ENCODE data around the gene UTP15. TPM values are rescaled to one million over a fixed set of nuclear protein-coding genes. Genes with fewer than 3 reads are reported as not detected.

The UTP15 gene
- polyA plus RNA-seq, 1 of the 3 experiments (the other 2 are of a cell fraction), result 10.2 TPM

DNA sequence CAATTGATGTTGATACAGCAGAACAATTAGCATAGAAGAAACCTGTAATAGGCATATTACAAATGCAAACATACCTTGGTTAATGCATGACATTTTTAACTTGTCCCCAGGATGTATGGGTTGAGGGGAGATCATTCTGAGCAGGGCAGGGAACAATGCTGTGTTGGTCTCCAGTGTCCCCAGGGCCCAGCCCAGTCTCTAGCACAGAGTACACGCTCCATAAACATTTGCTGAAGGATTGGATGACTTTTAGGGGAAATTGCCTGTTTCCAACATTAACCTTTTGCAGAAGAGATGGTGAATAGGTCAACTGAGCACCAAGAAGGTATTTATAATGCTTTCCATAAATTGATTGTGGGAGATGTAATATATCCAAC lies 20.2 kb upstream of the UTP15 start (continued):
- TF ChIP-seq, protein P1, sequence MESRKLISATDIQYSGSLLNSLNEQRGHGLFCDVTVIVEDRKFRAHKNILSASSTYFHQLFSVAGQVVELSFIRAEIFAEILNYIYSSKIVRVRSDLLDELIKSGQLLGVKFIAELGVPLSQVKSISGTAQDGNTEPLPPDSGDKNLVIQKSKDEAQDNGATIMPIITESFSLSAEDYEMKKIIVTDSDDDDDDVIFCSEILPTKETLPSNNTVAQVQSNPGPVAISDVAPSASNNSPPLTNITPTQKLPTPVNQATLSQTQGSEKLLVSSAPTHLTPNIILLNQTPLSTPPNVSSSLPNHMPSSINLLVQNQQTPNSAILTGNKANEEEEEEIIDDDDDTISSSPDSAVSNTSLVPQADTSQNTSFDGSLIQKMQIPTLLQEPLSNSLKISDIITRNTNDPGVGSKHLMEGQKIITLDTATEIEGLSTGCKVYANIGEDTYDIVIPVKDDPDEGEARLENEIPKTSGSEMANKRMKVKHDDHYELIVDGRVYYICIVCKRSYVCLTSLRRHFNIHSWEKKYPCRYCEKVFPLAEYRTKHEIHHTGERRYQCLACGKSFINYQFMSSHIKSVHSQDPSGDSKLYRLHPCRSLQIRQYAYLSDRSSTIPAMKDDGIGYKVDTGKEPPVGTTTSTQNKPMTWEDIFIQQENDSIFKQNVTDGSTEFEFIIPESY (IDR thresholded peaks at IDR 0.05; ENCODE audit: borderline replicate concordance, low read depth), result no peak
- no peak for TF ChIP-seq GABPA (IDR thresholded peaks at IDR 0.05; ENCODE audit: low read depth)
- TF ChIP-seq POLR2AphosphoS5 (IDR thresholded peaks at IDR 0.05; ENCODE audit: low read depth, low read length), result no peak
- no peak for TF ChIP-seq MAX (IDR thresholded peaks at IDR 0.05; ENCODE audit: low read depth)

- no peaks in the 10 kb centered on the region for H4K20me1 ChIP-seq (ENCODE audit: insufficient read depth)
- no peak for DNase-seq
- CTCF ChIA-PET, result interaction anchor here (1.1 kb wide), 1 partner anchor 13 kb away, joined by 3 read pairs; no protein-coding TSS in a partner anchor
Observed at GRCh38 chr5:73550016-73550415, 15.5 kb upstream of the UTP15 start.

More at GRCh38 chr5:73550016-73550415, 15.5 kb upstream of the UTP15 start:
- Histone ChIP-seq H3K4me3 (ENCODE audit: low read depth in 2 of 2, low read length in 1 of 2) (no peak overlapping the region), H3K79me2 (ENCODE audit: insufficient read depth) (no peaks in the 10 kb centered on the region), H3K9me2 (no peaks in the 10 kb centered on the region), H3K4me2 (no peak overlapping the region), H3K4me1 (ENCODE audit: control insufficient read depth in 1 of 2, insufficient read depth in 2 of 2, low read depth in 1 of 2, low read length in 1 of 2) (no peaks in the 10 kb centered on the region), H3F3A (replicated peaks; ENCODE audit: insufficient read depth) (no peaks in the 10 kb centered on the region), H3K9me3 (no peaks in the 10 kb centered on the region), H3K27me3 (ENCODE audit: insufficient read depth) (no peaks in the 10 kb centered on the region), H3K36me3 (replicated peaks in 1 of 2; ENCODE audit: control insufficient read depth in 1 of 2, insufficient read depth in 2 of 2, low read length in 1 of 2) (peaks cover 21 to 27% of the 10 kb centered on the region in 2 experiments), H2AFZ (ENCODE audit: low read depth) (no peak overlapping the region), H3K9ac (no peak overlapping the region), H3K27ac (ENCODE audit: low read depth in 2 of 2, low read length in 1 of 2) (no peak overlapping the region)
- TF ChIP-seq, protein P2, sequence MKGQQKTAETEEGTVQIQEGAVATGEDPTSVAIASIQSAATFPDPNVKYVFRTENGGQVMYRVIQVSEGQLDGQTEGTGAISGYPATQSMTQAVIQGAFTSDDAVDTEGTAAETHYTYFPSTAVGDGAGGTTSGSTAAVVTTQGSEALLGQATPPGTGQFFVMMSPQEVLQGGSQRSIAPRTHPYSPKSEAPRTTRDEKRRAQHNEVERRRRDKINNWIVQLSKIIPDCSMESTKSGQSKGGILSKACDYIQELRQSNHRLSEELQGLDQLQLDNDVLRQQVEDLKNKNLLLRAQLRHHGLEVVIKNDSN (IDR thresholded peaks at IDR 0.05; ENCODE audit: borderline replicate concordance, low read depth), result no peak
- TF ChIP-seq TCF12 (IDR thresholded peaks at IDR 0.05) (no peak), USF2 (IDR thresholded peaks at IDR 0.05; ENCODE audit: borderline replicate concordance, low read depth, low read length) (no peak), REST (IDR thresholded peaks at IDR 0.05; ENCODE audit: low read depth, low read length) (no peak)
- TF ChIP-seq, protein P1 (IDR thresholded peaks at IDR 0.05; ENCODE audit: borderline replicate concordance, low read depth), result no peak
- POLR2A ChIA-PET, result no interaction called here
- WGBS (ENCODE audit: low lambda C conversion rate), result 84% methylated on average over 1 of the region's 1 CpG
